IMR-90 (cell line): Measurements from ENCODE around the gene SEPTIN10.

Experiments used
- BHLHE40 ChIP-seq: fragments of 150-350 bp; IDR thresholded peaks from 2 replicates; pipeline ENCODE4 v1.6.1; 2016; ENCODE audit warnings: mild to moderate bottlenecking, low read depth, low read length
- MXI1 ChIP-seq: IDR thresholded peaks from 2 replicates; pipeline ENCODE4 v1.6.1; 2012; ENCODE audit warnings: low read depth, mild to moderate bottlenecking, low read length, moderate library complexity, borderline replicate concordance
- POLR2A ChIP-seq: IDR thresholded peaks from 2 replicates; pipeline ENCODE4 v1.6.1; 2012; ENCODE audit warnings: mild to moderate bottlenecking, low read depth, low read length
- SMC3 ChIP-seq: fragments of 150-350 bp; IDR thresholded peaks from 2 replicates; pipeline ENCODE4 v1.6.1; 2016; ENCODE audit warnings: low read depth, mild to moderate bottlenecking, antibody characterized with exemption, low read length, moderate library complexity
- USF2 ChIP-seq: fragments of 150-350 bp; IDR thresholded peaks from 2 replicates; pipeline ENCODE4 v1.6.1; 2017; ENCODE audit warnings: mild to moderate bottlenecking, antibody characterized with exemption, low read length, low read depth
- TF ChIP-seq, protein P1 (sequence below): conservative IDR thresholded peaks from 2 replicates; pipeline ENCODE4 v1.5.1; 2012; ENCODE audit warnings: mild to moderate bottlenecking, low read depth, low read length, improper control_type of control experiment

GRCh38 chr2:109614715-109615636, 1.2 kb upstream of the SEPTIN10 start:
- TF ChIP-seq MXI1 = no peak
- TF ChIP-seq, protein P1, sequence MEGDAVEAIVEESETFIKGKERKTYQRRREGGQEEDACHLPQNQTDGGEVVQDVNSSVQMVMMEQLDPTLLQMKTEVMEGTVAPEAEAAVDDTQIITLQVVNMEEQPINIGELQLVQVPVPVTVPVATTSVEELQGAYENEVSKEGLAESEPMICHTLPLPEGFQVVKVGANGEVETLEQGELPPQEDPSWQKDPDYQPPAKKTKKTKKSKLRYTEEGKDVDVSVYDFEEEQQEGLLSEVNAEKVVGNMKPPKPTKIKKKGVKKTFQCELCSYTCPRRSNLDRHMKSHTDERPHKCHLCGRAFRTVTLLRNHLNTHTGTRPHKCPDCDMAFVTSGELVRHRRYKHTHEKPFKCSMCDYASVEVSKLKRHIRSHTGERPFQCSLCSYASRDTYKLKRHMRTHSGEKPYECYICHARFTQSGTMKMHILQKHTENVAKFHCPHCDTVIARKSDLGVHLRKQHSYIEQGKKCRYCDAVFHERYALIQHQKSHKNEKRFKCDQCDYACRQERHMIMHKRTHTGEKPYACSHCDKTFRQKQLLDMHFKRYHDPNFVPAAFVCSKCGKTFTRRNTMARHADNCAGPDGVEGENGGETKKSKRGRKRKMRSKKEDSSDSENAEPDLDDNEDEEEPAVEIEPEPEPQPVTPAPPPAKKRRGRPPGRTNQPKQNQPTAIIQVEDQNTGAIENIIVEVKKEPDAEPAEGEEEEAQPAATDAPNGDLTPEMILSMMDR = no peak
- no peak for TF ChIP-seq POLR2A
- no peak for TF ChIP-seq SMC3
- TF ChIP-seq USF2 = no peak
- no peak for TF ChIP-seq BHLHE40
